GM12878 (cell line): ENCODE data around the gene DNAJA2.

Experiments
- BHLHE40 ChIP-seq, 2 experiments: fragments of 450-650 bp in 1 of 2; IDR thresholded peaks; 2 replicates each; pipeline ENCODE4 v1.6.1; 2011 to 2017; ENCODE audit warnings: low read depth in 2 of 2, borderline replicate concordance in 1 of 2, improper control_type of control experiment in 1 of 2, low read length in 1 of 2, mild to moderate bottlenecking in 1 of 2
- CHD1 ChIP-seq: IDR thresholded peaks from 2 replicates; pipeline ENCODE4 v1.6.1; 2012; ENCODE audit warnings: low read depth, low read length, improper control_type of control experiment
- CTCF ChIP-seq, 3 experiments: IDR thresholded peaks in 2 of 3; conservative IDR thresholded peaks in 1 of 3; 2 replicates each; pipeline ENCODE4 v1.5.1; 2011; ENCODE audit warnings: low read depth in 3 of 3, low read length in 3 of 3, mild to moderate bottlenecking in 3 of 3, control low read depth in 2 of 3, moderate library complexity in 2 of 3, inconsistent platforms in 1 of 3, mixed read lengths in 1 of 3; ENCODE audit not compliant: control insufficient read depth in 2 of 3, insufficient read depth in 1 of 3; ENCODE audit errors: extremely low read depth in 1 of 3
- MAX ChIP-seq: IDR thresholded peaks from 2 replicates; pipeline ENCODE4 v1.6.1; 2012; ENCODE audit warnings: low read depth, low read length, improper control_type of control experiment
- RAD51 ChIP-seq: fragments of 450-650 bp; IDR thresholded peaks from 2 replicates; pipeline ENCODE4 v1.6.1; 2016; ENCODE audit warnings: moderate library complexity, mild to moderate bottlenecking, inconsistent platforms
- SMC3 ChIP-seq: IDR thresholded peaks from 2 replicates; pipeline ENCODE4 v1.6.1; 2011; ENCODE audit warnings: low read length, improper control_type of control experiment, borderline replicate concordance
- ZNF384 ChIP-seq: IDR thresholded peaks from 2 replicates; pipeline ENCODE4 v1.6.1; 2012; ENCODE audit warnings: low read depth, mild to moderate bottlenecking, low read length, improper control_type of control experiment, borderline replicate concordance

- TF ChIP-seq BHLHE40 (IDR thresholded peaks at IDR 0.05; ENCODE audit: borderline replicate concordance in 1 of 2, low read depth in 2 of 2, low read length in 1 of 2) (no peak), CHD1 (no peak), CTCF (IDR thresholded peaks at IDR 0.05 in 2 of 3, conservative IDR thresholded peaks at IDR 0.05 in 1 of 3; ENCODE audit: control insufficient read depth in 2 of 3, extremely low read depth in 1 of 3, insufficient read depth in 1 of 3, low read depth in 3 of 3, low read length in 3 of 3) (no peak), SMC3 (no peak), ZNF384 (no peak), MAX (no peak), RAD51 (no peak)
Observed at GRCh38 chr16:46922239-46922638, 51.2 kb downstream of the DNAJA2 start.
